Measurements from ENCODE around the gene RNF115. TPM values are rescaled to one million over a fixed set of nuclear protein-coding genes. Genes with fewer than 3 reads are reported as not detected.
"Not testable (repeated sequence)": the region's sequence is repeated elsewhere in the genome, so short reads cannot be mapped to it uniquely, and the experiment has no call there.

The RNF115 gene
- total RNA-seq, 3 donors from 2014 or later (not counting 1 experiment from before 2014, with no cell fraction given) = 26.7 to 31.8 (median 30.8) TPM

- DNase-seq (no peak), ATAC-seq (peak in 1 of 3 donors; percentile 29)
- Histone ChIP-seq H3K27ac (ENCODE audit: low read length) (no peak overlapping the region), H3K9me3 (ENCODE audit: control insufficient read depth, insufficient read depth, low read length) (no peaks in the 10 kb centered on the region), H3K27me3 (ENCODE audit: control insufficient read depth, insufficient read depth, low read length) (no peaks in the 10 kb centered on the region), H3K4me1 (ENCODE audit: control insufficient read depth, insufficient read depth, low read length) (no peaks in the 10 kb centered on the region), H3K36me3 (ENCODE audit: control insufficient read depth, insufficient read depth, low read length) (peaks cover 24% of the 10 kb centered on the region), H3K4me3 (ENCODE audit: low read length) (no peak overlapping the region)
- intact Hi-C loops (cut with micrococcal nuclease) = no loop called here
- Mint-ChIP-seq H3K4me3 (no peak overlapping the region), H3K4me1 (peaks cover 23 to 32% of the 10 kb centered on the region in 2 donors), H3K27ac (peak overlapping the region; percentile 80 to 81), H3K9me3 (no peaks in the 10 kb centered on the region), H3K27me3 (ENCODE audit: low read depth in 2 of 2) (no peaks in the 10 kb centered on the region), H3K36me3 (peaks cover 12% of the 10 kb centered on the region)
- WGBS (ENCODE audit: insufficient coverage) = no CpG with 5 or more reads among the region's 1 CpG
- no peak for TF ChIP-seq CTCF (IDR thresholded peaks at IDR 0.05)
Observed at GRCh38 chr1:145773423-145773822, 50.5 kb downstream of the RNF115 start.

- H3K4me3 ChIP-seq (ENCODE audit: low read length) = no peak overlapping the region
- H3K4me1 Mint-ChIP-seq = peaks cover 22 to 23% of the 10 kb centered on the region in 2 donors
- H3K27ac ChIP-seq (ENCODE audit: low read length) = no peak overlapping the region
- no peaks in the 10 kb centered on the region for H3K9me3 Mint-ChIP-seq
- DNase-seq (no peak), ATAC-seq (no peak)
- H3K4me1 ChIP-seq (ENCODE audit: control insufficient read depth, insufficient read depth, low read length) = no peaks in the 10 kb centered on the region
- no peaks in the 10 kb centered on the region for H3K27me3 Mint-ChIP-seq (ENCODE audit: low read depth in 2 of 2)
- peaks cover 25% of the 10 kb centered on the region for H3K36me3 ChIP-seq (ENCODE audit: control insufficient read depth, insufficient read depth, low read length)
- H3K36me3 Mint-ChIP-seq = peaks cover 12% of the 10 kb centered on the region
- intact Hi-C loops (cut with micrococcal nuclease) = no loop called here
- H3K9me3 ChIP-seq (ENCODE audit: control insufficient read depth, insufficient read depth, low read length) = no peaks in the 10 kb centered on the region
- TF ChIP-seq CTCF (IDR thresholded peaks at IDR 0.05) = no peak
- peak overlapping the region in 1 of 2 donors; percentile 21 for H3K27ac Mint-ChIP-seq
- H3K27me3 ChIP-seq (ENCODE audit: control insufficient read depth, insufficient read depth, low read length) = no peaks in the 10 kb centered on the region
- 100% methylated on average over 1 of the region's 1 CpG for WGBS (ENCODE audit: insufficient coverage)
- H3K4me3 Mint-ChIP-seq = no peak overlapping the region
Observed at GRCh38 chr1:145771056-145771455, 52.8 kb downstream of the RNF115 start.

GRCh38 chr1:145768004-145768403 is 55.9 kb downstream of the RNF115 start:
- intact Hi-C loops (cut with micrococcal nuclease) = not testable (repeated sequence)

GRCh38 chr1:145766926-145767325 is 57.0 kb downstream of the RNF115 start:
- H3K4me3 ChIP-seq (ENCODE audit: low read length); H3K27ac Mint-ChIP-seq; H3K27me3 Mint-ChIP-seq (ENCODE audit: low read depth in 2 of 2); intact Hi-C loops (cut with micrococcal nuclease); H3K4me1 ChIP-seq (ENCODE audit: control insufficient read depth, insufficient read depth, low read length); H3K27me3 ChIP-seq (ENCODE audit: control insufficient read depth, insufficient read depth, low read length); H3K4me1 Mint-ChIP-seq; H3K9me3 ChIP-seq (ENCODE audit: control insufficient read depth, insufficient read depth, low read length); ATAC-seq; DNase-seq; H3K9me3 Mint-ChIP-seq; H3K4me3 Mint-ChIP-seq; H3K27ac ChIP-seq (ENCODE audit: low read length): not testable (repeated sequence)
- peaks cover 32% of the 10 kb centered on the region for H3K36me3 ChIP-seq (ENCODE audit: control insufficient read depth, insufficient read depth, low read length)
- 99% methylated on average over 29 of the region's 29 CpGs for WGBS (ENCODE audit: insufficient coverage)
- H3K36me3 Mint-ChIP-seq = peaks cover 12% of the 10 kb centered on the region

More at GRCh38 chr1:145768004-145768403, 55.9 kb downstream of the RNF115 start:
- Mint-ChIP-seq H3K36me3 (peaks cover 12% of the 10 kb centered on the region), H3K4me1 (peaks cover 7 to 11% of the 10 kb centered on the region in 2 donors)
- H3K27ac ChIP-seq (ENCODE audit: low read length); H3K4me3 Mint-ChIP-seq; H3K9me3 Mint-ChIP-seq; H3K27me3 ChIP-seq (ENCODE audit: control insufficient read depth, insufficient read depth, low read length); H3K4me3 ChIP-seq (ENCODE audit: low read length); H3K27me3 Mint-ChIP-seq (ENCODE audit: low read depth in 2 of 2); DNase-seq; H3K27ac Mint-ChIP-seq; ATAC-seq; H3K4me1 ChIP-seq (ENCODE audit: control insufficient read depth, insufficient read depth, low read length); H3K9me3 ChIP-seq (ENCODE audit: control insufficient read depth, insufficient read depth, low read length): not testable (repeated sequence)
- peaks cover 25% of the 10 kb centered on the region for H3K36me3 ChIP-seq (ENCODE audit: control insufficient read depth, insufficient read depth, low read length)
- WGBS (ENCODE audit: insufficient coverage) = 100% methylated on average over 8 of the region's 10 CpGs

GRCh38 chr1:145765585-145766360 is 58.1 kb downstream of the RNF115 start:
- H3K4me1 Mint-ChIP-seq; H3K27me3 Mint-ChIP-seq (ENCODE audit: low read depth in 2 of 2); H3K4me3 ChIP-seq (ENCODE audit: low read length); H3K4me3 Mint-ChIP-seq; H3K27me3 ChIP-seq (ENCODE audit: control insufficient read depth, insufficient read depth, low read length); H3K9me3 Mint-ChIP-seq; DNase-seq; H3K27ac Mint-ChIP-seq; H3K4me1 ChIP-seq (ENCODE audit: control insufficient read depth, insufficient read depth, low read length); intact Hi-C loops (cut with micrococcal nuclease); H3K36me3 Mint-ChIP-seq; ATAC-seq; H3K27ac ChIP-seq (ENCODE audit: low read length); H3K9me3 ChIP-seq (ENCODE audit: control insufficient read depth, insufficient read depth, low read length): not testable (repeated sequence)
- no CpG with 5 or more reads among the region's 5 CpGs for WGBS (ENCODE audit: insufficient coverage)
- H3K36me3 ChIP-seq (ENCODE audit: control insufficient read depth, insufficient read depth, low read length) = peaks cover 26% of the 10 kb centered on the region

- ATAC-seq; H3K27ac ChIP-seq (ENCODE audit: low read length); H3K4me3 Mint-ChIP-seq; intact Hi-C loops (cut with micrococcal nuclease); H3K9me3 ChIP-seq (ENCODE audit: control insufficient read depth, insufficient read depth, low read length); H3K27me3 ChIP-seq (ENCODE audit: control insufficient read depth, insufficient read depth, low read length); H3K9me3 Mint-ChIP-seq; H3K27me3 Mint-ChIP-seq (ENCODE audit: low read depth in 2 of 2); H3K4me1 ChIP-seq (ENCODE audit: control insufficient read depth, insufficient read depth, low read length); H3K36me3 Mint-ChIP-seq; DNase-seq; H3K27ac Mint-ChIP-seq; H3K4me3 ChIP-seq (ENCODE audit: low read length): not testable (repeated sequence)
- WGBS (ENCODE audit: insufficient coverage) = no CpG with 5 or more reads among the region's 3 CpGs
- H3K36me3 ChIP-seq (ENCODE audit: control insufficient read depth, insufficient read depth, low read length) = peaks cover 20% of the 10 kb centered on the region
- peaks cover 11% of the 10 kb centered on the region in 2 donors for H3K4me1 Mint-ChIP-seq
Observed at GRCh38 chr1:145765127-145765526, 58.8 kb downstream of the RNF115 start.
